ENCODE measurements around the gene STARD10. TPM values are rescaled to one million over a fixed set of nuclear protein-coding genes. Genes with fewer than 3 reads are reported as not detected.
A peak's percentile ranks its signal among the peaks of the same experiment; 100 is the strongest.

The STARD10 gene
- total RNA-seq, 1 experiment from 2014 or later, result 58.4 TPM

DNA sequence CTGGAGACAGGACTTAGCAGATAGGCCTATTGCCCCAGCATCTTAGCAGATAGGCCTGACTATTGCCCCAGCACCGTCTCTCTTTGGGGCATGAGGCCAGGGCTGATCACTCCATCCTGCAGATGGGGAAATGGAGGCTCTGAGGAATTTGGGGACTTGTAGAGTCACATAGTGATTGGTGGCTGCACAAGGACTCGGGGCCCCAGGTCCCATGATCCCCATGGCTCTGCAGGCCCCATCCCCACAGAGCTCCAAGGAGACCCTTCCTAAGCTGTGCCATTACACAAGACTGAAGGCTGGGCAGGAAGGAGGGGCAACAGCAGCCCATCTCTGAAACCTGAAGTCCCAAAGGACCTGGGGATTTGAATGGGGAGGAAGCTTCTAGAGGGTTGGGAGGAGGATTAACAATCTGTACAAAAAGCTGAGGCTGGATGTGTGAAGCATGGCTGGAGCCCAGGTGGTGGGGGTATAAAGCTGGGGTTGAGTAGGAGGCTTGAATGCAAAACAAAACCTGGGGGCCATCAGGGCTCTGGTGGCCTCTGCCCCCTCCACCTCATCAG is 43.2 kb downstream of the STARD10 start:
- ChIA-PET POLR2A (interaction anchor here (1.4 kb wide), 1 partner anchor 29 kb away, joined by 3 read pairs; no protein-coding TSS in a partner anchor), CTCF (no interaction called here), RAD21 (ENCODE audit: low non-redundant PET in 1 of 2, low total read pairs in 2 of 2, uncharacterized antibody in 2 of 2, unreplicated experiment in 2 of 2) (no interaction called here)
- H3K27ac ChIP-seq (ENCODE audit: low read depth, low read length), result no peak overlapping the region
- no peaks in the 10 kb centered on the region for H3K9me3 ChIP-seq (ENCODE audit: control insufficient read depth in 1 of 2, insufficient read depth in 1 of 2, low read depth in 1 of 2, low read length in 2 of 2)
- H3K36me3 ChIP-seq (ENCODE audit: control insufficient read depth in 1 of 2, insufficient read depth in 2 of 2, low read length in 2 of 2), result no peaks in the 10 kb centered on the region
- H2AFZ ChIP-seq (ENCODE audit: low read depth, low read length, poor library complexity, severe bottlenecking), result no peak overlapping the region
- H3K4me1 ChIP-seq (ENCODE audit: control insufficient read depth in 1 of 2, insufficient read depth in 2 of 2, low read length in 2 of 2), result peaks cover 13 to 23% of the 10 kb centered on the region in 2 experiments
- peaks cover 12% of the 10 kb centered on the region; the same call in 1 of the 2 replicates for H3K79me2 ChIP-seq (ENCODE audit: insufficient read depth, low read length)
- intact Hi-C loops (cut with micrococcal nuclease), result no loop called here
- H3K4me2 ChIP-seq (ENCODE audit: low read length), result peak overlapping the region; percentile 84
- no peaks in the 10 kb centered on the region for H3K27me3 ChIP-seq (ENCODE audit: insufficient read depth, low read length)
- H3K9ac ChIP-seq (ENCODE audit: low read length), result no peak overlapping the region
- no peaks in the 10 kb centered on the region for H4K20me1 ChIP-seq (ENCODE audit: insufficient read depth)
- TF ChIP-seq FOSL1 (IDR thresholded peaks at IDR 0.05; ENCODE audit: low read depth), result no peak
- TF ChIP-seq CBX3 (IDR thresholded peaks at IDR 0.05; ENCODE audit: low read depth), result no peak
- TF ChIP-seq POLR2AphosphoS5 (IDR thresholded peaks at IDR 0.05; ENCODE audit: low read depth, low read length), result no peak
- TF ChIP-seq, protein P1, sequence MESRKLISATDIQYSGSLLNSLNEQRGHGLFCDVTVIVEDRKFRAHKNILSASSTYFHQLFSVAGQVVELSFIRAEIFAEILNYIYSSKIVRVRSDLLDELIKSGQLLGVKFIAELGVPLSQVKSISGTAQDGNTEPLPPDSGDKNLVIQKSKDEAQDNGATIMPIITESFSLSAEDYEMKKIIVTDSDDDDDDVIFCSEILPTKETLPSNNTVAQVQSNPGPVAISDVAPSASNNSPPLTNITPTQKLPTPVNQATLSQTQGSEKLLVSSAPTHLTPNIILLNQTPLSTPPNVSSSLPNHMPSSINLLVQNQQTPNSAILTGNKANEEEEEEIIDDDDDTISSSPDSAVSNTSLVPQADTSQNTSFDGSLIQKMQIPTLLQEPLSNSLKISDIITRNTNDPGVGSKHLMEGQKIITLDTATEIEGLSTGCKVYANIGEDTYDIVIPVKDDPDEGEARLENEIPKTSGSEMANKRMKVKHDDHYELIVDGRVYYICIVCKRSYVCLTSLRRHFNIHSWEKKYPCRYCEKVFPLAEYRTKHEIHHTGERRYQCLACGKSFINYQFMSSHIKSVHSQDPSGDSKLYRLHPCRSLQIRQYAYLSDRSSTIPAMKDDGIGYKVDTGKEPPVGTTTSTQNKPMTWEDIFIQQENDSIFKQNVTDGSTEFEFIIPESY (IDR thresholded peaks at IDR 0.05; ENCODE audit: extremely low read depth, insufficient replicate concordance, low read length), result no peak
- no peak for TF ChIP-seq ZNF274 (IDR thresholded peaks at IDR 0.05; ENCODE audit: low read depth, low read length)
- no peak for TF ChIP-seq POLR2A (IDR thresholded peaks at IDR 0.05; ENCODE audit: borderline replicate concordance, extremely low read depth, insufficient read depth, insufficient read length)
- no peak for TF ChIP-seq YY1 (IDR thresholded peaks at IDR 0.05; ENCODE audit: extremely low read depth, insufficient replicate concordance, low read depth, low read length)
- no peak for TF ChIP-seq ZFX (IDR thresholded peaks at IDR 0.05)
- TF ChIP-seq CEBPB (IDR thresholded peaks at IDR 0.05; ENCODE audit: low read depth), result no peak
- no peak overlapping the region for H3K4me3 ChIP-seq (replicated peaks in 1 of 2; ENCODE audit: low read depth in 1 of 2, low read length in 2 of 2)
- BruUV-seq (replicated peaks), result no TSS peak
- no peaks in the 10 kb centered on the region for H3K9me2 ChIP-seq (ENCODE audit: insufficient read depth)
- DNase-seq (ENCODE audit: low read depth, low spot score) (no peak), ATAC-seq (no peak)

Measured in HCT116 (cell line).